ENCODE measurements around the gene SLC19A3.
"Not testable (repeated sequence)": the region's sequence is repeated elsewhere in the genome, so short reads cannot be mapped to it uniquely, and the experiment has no call there.

SLC19A3 gene

DNA sequence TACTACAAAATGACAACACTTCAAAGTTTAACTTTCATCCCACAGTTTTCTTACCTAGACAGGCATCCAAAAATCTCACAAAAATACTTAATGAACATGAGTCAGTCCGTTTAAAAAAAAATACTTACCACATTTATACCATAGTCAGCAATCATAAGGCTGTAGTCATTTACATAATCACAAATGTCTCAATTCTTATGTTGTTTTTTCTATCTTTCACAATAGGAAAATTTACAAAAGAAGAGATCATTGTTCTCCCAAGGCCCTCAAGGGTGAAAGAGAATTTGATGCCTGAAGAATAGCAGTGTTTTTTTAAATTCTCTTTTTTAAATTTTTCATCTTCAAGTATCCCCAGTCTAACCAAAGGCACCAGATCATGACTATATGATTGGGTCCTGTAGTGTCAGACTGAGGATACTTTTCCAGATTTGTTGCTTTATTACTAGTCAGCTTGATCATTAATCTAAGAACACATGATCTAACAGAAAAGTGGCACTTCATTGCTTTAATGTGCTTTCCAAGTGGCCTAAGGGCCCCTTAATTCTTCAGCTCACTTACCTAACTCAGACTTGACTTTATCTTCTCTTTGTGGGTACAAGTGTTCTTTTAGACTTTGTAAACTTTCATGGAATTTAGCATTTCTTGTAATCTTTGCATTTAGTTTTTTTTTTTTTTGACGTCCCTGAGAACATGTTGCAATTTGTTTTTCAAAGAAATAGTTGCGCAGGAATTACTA is 46.5 kb downstream of the SLC19A3 start:
- TF ChIP-seq, protein P1, sequence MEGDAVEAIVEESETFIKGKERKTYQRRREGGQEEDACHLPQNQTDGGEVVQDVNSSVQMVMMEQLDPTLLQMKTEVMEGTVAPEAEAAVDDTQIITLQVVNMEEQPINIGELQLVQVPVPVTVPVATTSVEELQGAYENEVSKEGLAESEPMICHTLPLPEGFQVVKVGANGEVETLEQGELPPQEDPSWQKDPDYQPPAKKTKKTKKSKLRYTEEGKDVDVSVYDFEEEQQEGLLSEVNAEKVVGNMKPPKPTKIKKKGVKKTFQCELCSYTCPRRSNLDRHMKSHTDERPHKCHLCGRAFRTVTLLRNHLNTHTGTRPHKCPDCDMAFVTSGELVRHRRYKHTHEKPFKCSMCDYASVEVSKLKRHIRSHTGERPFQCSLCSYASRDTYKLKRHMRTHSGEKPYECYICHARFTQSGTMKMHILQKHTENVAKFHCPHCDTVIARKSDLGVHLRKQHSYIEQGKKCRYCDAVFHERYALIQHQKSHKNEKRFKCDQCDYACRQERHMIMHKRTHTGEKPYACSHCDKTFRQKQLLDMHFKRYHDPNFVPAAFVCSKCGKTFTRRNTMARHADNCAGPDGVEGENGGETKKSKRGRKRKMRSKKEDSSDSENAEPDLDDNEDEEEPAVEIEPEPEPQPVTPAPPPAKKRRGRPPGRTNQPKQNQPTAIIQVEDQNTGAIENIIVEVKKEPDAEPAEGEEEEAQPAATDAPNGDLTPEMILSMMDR (IDR thresholded peaks at IDR 0.05; ENCODE audit: extremely low read depth, missing control alignments): no peak
- no peak for DNase-seq (ENCODE audit: low spot score)

DNA sequence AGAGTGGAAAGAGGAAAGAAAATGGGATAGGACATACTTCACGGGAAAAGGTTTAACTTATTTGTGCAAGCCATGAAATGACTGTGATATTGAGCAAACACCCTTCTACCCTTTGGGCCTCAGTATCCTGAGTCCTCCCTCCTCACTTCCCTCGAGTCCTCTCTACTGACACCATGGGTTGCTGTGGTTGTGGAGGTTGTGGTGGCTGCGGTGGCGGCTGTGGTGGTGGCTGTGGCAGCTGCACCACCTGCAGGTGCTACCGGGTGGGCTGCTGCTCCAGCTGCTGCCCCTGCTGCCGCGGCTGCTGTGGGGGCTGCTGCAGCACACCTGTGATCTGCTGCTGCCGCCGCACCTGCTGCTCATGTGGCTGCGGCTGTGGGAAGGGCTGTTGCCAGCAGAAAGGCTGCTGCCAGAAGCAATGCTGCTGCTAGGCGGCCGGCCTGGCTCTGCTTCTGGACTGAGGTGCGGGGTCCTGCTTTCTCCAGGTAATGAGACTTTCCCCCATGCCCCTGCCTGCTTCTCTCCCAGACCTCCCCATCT is 51.1 kb downstream of the SLC19A3 start, which contains the start of gene SCYGR5:
TSS of gene SCYGR5 (plus strand) at position 174 of the 540 bp plus-strand sequence. CDS start at position 174, 0 bp downstream.
- DNase-seq (ENCODE audit: low spot score): not testable (repeated sequence)

DNA sequence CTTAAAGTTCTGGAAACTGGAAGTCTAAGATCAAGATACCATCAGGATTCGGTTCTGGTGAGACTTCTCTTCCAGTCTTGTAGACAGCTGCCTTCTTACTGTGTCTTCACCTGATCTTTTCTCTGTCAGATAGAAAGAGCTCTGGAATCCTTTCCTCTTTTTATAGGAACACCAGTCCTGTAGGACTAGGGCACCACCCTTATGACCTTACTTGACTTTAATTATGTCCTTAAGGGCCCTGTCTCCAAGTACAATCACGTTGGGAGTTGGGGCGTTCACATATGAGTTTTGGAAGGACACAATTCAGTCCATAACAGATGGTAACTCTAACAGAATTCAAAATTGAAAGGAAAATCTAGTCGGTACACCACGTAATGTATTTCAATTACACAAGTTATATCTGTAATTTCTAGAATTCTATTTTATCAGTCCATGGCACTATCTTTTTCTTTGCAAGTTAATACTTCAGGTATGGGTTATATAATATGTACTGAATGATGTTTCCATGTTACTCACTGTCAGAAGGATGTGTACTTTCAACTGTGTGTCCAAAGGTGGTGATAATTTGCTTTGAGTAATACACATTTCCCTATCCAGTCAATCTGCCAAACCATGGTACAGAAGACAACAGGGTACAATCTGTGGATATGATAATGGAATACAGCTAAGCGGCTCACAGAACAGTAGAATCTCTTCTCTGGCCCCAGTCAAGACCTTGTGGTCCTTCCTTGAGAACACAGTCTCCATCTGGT is 52.5 kb downstream of the SLC19A3 start:
- TF ChIP-seq, protein P1 (IDR thresholded peaks at IDR 0.05; ENCODE audit: extremely low read depth, missing control alignments): no peak
- no peak for DNase-seq (ENCODE audit: low spot score)

DNA sequence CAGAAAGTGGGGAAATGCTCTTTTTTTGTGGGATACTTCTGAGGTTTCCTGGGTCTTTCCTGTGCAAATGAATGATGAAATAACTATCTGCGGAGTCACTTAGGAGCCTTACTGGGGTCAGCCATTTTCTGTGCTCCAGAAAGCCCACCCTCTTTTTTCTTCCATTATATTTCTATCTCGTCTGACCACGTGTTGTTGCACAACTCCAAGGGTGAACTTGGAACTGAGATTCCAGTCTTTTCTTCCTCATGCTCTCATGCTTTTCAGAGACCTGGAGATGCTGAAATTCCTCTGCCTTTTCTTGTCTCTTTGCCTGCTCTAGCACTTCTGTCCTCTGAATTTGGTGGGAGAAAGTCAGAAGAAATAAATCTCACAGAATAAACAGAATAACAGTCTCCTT is 56.0 kb downstream of the SLC19A3 start:
- DNase-seq (ENCODE audit: low spot score): no peak
- TF ChIP-seq, protein P1 (IDR thresholded peaks at IDR 0.05; ENCODE audit: extremely low read depth, missing control alignments): no peak

DNA sequence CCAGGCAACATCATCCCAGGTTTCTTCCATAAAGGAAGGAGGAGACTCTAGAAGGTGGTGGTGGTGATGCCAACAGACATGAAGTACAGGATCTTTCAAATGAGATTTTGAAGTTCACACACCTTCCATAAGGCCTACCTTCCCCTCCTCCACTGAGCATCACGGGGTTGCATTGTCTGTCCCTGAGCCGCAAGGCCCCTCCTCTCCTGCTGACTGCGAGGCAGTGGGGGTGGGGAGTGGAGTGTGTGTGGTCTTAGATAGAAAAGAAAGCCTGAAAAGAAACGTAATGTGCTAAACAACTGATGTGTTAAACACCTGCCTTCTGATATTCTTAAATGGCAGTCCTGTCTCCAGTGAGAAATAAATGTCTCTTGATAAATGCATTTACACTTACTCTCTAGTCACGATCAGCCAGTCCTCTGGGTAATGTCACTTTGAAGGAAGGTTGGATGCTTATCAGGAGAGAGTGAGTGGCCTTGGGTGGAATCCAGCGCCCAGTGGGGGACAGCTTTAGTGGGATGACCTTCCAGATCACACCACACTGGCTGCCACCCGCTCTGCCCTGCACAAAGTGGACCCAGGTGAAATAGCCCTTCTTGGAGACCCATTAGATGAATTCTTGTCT is 56.7 kb downstream of the SLC19A3 start:
- TF ChIP-seq, protein P1 (IDR thresholded peaks at IDR 0.05; ENCODE audit: extremely low read depth, missing control alignments): no peak
- no peak for DNase-seq (ENCODE audit: low spot score)

DNA sequence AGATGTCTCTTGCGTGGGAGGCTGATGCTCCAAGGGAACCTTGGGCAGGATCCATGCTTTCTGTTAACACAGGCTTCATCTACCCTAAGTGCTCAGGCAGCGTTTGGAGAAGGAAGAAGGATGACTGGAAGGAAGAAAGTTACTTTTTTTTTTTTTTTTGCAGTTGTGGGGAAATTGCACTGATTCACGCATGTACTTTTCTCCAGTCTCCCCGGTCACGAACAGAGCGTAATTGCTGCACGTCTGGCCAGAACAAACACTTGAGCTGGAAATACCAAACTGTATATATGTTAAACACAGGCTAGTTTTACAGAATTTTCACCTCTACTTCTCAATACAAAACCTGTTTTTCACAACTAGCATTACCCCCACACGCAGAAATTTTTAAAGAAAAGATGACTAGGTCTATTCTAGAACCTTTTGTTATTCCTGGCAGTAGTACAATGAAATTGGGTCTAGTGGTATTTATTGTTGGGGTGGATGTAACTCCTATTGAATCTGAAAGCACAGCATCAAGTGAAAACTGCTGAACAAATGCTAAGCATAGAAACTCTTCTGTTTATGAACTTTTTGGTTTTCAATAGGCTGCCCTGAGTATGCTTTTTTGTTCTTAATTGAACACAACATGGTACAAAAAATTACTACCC is 60.5 kb downstream of the SLC19A3 start:
- no peak for DNase-seq (ENCODE audit: low spot score)
- TF ChIP-seq, protein P1 (IDR thresholded peaks at IDR 0.05; ENCODE audit: extremely low read depth, missing control alignments): no peak

DNA sequence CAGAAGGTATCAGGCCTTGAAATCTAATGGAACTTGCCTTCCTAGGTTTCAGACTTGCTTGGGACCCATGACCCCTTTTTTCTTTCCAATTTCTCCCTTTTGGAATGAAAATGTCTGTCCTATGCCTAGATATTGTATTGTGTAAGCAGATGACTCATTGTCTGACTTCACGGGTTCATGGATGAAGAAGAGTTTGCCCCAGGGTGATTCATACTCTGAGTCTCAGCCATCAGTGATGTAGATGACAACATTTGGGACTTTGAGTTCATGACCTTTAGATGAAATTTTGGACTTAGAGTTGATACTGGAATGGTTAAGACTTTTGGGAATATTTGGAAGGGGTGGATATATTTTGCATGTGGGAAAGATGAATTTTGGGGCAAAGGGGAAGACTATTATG is 62.4 kb downstream of the SLC19A3 start:
- TF ChIP-seq, protein P1 (IDR thresholded peaks at IDR 0.05; ENCODE audit: extremely low read depth, missing control alignments): no peak
- no peak for DNase-seq (ENCODE audit: low spot score)
